ENCODE results near the gene KRTAP19-8. TPM values are rescaled to one million over a fixed set of nuclear protein-coding genes. Genes with fewer than 3 reads are reported as not detected.

The KRTAP19-8 gene
- total RNA-seq, 1 donor from 2014 or later: not detected

DNA sequence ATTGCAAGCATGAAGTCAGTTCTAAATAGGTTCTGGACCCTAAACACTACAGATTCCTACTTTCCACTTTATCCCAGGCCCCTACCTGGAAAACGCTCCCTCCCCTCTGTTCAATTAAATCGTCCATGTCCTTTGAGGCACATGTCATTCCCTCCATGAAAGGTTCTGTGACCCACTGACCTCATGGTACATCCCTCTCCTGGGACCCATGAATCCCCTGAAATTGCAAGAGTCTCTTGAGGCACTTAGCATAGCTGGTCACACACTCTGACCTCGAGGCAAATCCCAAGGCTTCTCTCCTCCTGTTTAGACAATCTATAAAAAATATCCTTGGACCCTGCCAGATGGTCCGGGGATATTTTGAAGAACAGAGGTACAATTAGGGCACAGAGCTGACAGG, 34.3 kb upstream of the KRTAP19-8 start:
- no peaks in the 10 kb centered on the region for H3K36me3 ChIP-seq
- H3K27me3 ChIP-seq: no peaks in the 10 kb centered on the region
- no peaks in the 10 kb centered on the region for H3F3A ChIP-seq (ENCODE audit: low read depth)
- H3K4me2 ChIP-seq: no peak overlapping the region
- no peak overlapping the region for H3K4me3 ChIP-seq
- no peaks in the 10 kb centered on the region for H4K20me1 ChIP-seq (ENCODE audit: low read depth)
- Mint-ChIP-seq H3K9me3 (no peaks in the 10 kb centered on the region), H3K36me3 (no peaks in the 10 kb centered on the region), H3K27ac (no peak overlapping the region), H3K27me3 (ENCODE audit: insufficient read depth, low read depth) (peaks cover 2% of the 10 kb centered on the region), H3K4me1 (no peaks in the 10 kb centered on the region), H3K4me3 (no peak overlapping the region)
- H3K27ac ChIP-seq: no peak overlapping the region
- H2AFZ ChIP-seq (replicated peaks): no peak overlapping the region
- TF ChIP-seq EZH2 (IDR thresholded peaks at IDR 0.05) (no peak), EZH2phosphoT487 (IDR thresholded peaks at IDR 0.05) (no peak)
- TF ChIP-seq, protein P1, sequence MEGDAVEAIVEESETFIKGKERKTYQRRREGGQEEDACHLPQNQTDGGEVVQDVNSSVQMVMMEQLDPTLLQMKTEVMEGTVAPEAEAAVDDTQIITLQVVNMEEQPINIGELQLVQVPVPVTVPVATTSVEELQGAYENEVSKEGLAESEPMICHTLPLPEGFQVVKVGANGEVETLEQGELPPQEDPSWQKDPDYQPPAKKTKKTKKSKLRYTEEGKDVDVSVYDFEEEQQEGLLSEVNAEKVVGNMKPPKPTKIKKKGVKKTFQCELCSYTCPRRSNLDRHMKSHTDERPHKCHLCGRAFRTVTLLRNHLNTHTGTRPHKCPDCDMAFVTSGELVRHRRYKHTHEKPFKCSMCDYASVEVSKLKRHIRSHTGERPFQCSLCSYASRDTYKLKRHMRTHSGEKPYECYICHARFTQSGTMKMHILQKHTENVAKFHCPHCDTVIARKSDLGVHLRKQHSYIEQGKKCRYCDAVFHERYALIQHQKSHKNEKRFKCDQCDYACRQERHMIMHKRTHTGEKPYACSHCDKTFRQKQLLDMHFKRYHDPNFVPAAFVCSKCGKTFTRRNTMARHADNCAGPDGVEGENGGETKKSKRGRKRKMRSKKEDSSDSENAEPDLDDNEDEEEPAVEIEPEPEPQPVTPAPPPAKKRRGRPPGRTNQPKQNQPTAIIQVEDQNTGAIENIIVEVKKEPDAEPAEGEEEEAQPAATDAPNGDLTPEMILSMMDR (IDR thresholded peaks at IDR 0.05): no peak
- no peaks in the 10 kb centered on the region for H3K9me3 ChIP-seq (ENCODE audit: low read depth)
- no peak for DNase-seq (ENCODE audit: low spot score)
- H3K9ac ChIP-seq: no peak overlapping the region
- H3K79me2 ChIP-seq (ENCODE audit: low read depth): no peaks in the 10 kb centered on the region
- peaks cover 9% of the 10 kb centered on the region for H3K4me1 ChIP-seq

DNA sequence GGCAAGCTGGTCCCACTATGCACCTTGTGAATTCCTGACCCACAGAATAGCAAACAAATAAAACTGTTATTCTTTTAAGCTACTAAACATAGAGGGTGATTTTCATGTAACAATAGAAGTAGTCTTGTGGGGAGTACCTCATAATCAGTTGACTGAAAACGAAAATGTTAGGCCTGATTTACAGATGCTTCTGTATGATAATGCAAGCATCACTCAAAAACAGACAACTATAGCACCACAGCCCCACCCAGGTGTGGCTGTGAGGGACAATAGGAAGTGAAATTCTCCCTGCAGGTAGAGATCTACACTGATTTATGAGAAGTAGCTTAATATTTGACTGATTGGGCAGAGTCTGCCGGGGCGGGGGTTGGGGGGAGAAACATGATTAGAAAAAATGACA, 26.5 kb upstream of the KRTAP19-8 start:
- Mint-ChIP-seq H3K4me3 (no peak overlapping the region), H3K36me3 (no peaks in the 10 kb centered on the region), H3K4me1 (no peaks in the 10 kb centered on the region), H3K27me3 (ENCODE audit: insufficient read depth, low read depth) (no peaks in the 10 kb centered on the region), H3K27ac (no peak overlapping the region), H3K9me3 (no peaks in the 10 kb centered on the region)
- Histone ChIP-seq H3K4me3 (no peak overlapping the region), H3K4me2 (no peak overlapping the region), H3K27me3 (no peaks in the 10 kb centered on the region), H3K79me2 (ENCODE audit: low read depth) (no peaks in the 10 kb centered on the region), H3K4me1 (no peaks in the 10 kb centered on the region), H3K9ac (no peak overlapping the region), H3K27ac (no peak overlapping the region), H4K20me1 (ENCODE audit: low read depth) (no peaks in the 10 kb centered on the region), H3F3A (ENCODE audit: low read depth) (no peaks in the 10 kb centered on the region), H2AFZ (replicated peaks) (no peak overlapping the region), H3K36me3 (no peaks in the 10 kb centered on the region), H3K9me3 (ENCODE audit: low read depth) (no peaks in the 10 kb centered on the region)
- TF ChIP-seq EZH2 (IDR thresholded peaks at IDR 0.05): no peak
- TF ChIP-seq EZH2phosphoT487 (IDR thresholded peaks at IDR 0.05): no peak
- TF ChIP-seq, protein P1 (IDR thresholded peaks at IDR 0.05): no peak
- no peak for DNase-seq (ENCODE audit: low spot score)

DNA sequence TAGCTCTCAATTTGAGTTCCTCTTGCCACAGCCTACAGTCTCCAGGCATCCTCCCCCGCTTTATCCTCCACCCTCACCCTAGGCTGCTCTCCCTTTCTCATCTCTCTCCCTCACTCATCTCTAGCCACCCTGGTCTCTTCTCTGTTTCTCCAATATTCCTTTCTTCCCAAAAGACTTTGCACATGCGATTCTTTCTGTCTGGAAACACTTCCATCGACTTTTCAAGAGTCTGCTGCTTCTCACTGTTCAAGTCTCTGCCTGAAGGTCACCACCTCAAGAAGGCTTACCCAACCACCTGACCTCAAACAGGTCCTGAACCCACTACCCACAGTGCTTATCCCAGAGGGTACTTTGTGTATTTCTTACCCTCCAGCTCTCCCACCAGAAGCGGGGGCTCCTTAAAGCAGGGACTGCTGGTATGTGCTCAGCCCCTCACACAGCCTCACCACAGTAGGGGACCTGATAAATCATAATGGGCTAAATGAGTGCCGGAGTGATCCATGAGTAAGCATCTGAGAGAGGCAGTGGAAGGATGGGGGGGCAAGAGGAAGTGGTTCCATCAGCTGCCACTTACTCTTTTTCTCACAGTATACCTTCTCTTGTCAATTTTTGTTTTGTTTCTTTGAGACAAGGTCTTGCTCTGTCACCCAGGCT, 14.3 kb upstream of the KRTAP19-8 start:
- Histone ChIP-seq H4K20me1 (ENCODE audit: low read depth) (no peaks in the 10 kb centered on the region), H3K79me2 (ENCODE audit: low read depth) (no peaks in the 10 kb centered on the region), H3K4me3 (no peak overlapping the region), H3K36me3 (no peaks in the 10 kb centered on the region), H3K9ac (no peak overlapping the region), H3K9me3 (ENCODE audit: low read depth) (no peaks in the 10 kb centered on the region), H3K27ac (no peak overlapping the region), H3K4me2 (no peak overlapping the region), H3K27me3 (no peaks in the 10 kb centered on the region), H3K4me1 (no peaks in the 10 kb centered on the region), H3F3A (ENCODE audit: low read depth) (no peaks in the 10 kb centered on the region), H2AFZ (replicated peaks) (no peak overlapping the region)
- H3K27me3 Mint-ChIP-seq (ENCODE audit: insufficient read depth, low read depth): peaks cover 2% of the 10 kb centered on the region
- TF ChIP-seq EZH2phosphoT487 (IDR thresholded peaks at IDR 0.05) (no peak), EZH2 (IDR thresholded peaks at IDR 0.05) (no peak)
- TF ChIP-seq, protein P1 (IDR thresholded peaks at IDR 0.05): no peak
- no peak for DNase-seq (ENCODE audit: low spot score)
- H3K9me3 Mint-ChIP-seq: no peaks in the 10 kb centered on the region
- H3K27ac Mint-ChIP-seq: no peak overlapping the region
- peaks cover 3% of the 10 kb centered on the region for H3K4me1 Mint-ChIP-seq
- no peak overlapping the region for H3K4me3 Mint-ChIP-seq
- H3K36me3 Mint-ChIP-seq: no peaks in the 10 kb centered on the region

Measured in neural progenitor cell (in vitro differentiated cells).